ENCODE measurements around the gene ARHGEF39.

Gene ARHGEF39

DNA sequence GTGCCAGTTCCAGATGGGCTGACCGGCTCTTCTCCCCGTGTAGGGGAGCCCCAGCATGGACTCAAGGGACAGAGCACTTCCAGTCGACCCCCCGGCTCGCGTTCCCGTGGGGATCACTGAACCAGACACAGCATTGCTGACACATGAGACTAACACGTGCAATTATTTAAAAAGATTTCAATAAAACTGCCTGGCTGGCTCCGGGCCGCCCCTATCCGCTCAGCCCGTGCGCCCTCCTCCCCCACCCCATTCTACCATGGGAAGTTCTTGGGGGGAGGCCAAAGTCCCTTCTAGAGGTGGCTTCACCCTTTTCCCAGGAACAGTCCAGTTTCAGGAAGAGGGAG is 55.2 kb downstream of the ARHGEF39 start:
- H3K36me3 Mint-ChIP-seq = no peaks in the 10 kb centered on the region

More for the DNA sequence above, 55.2 kb downstream of the ARHGEF39 start:
- Mint-ChIP-seq H3K4me3 (no peak overlapping the region), H3K9me3 (no peaks in the 10 kb centered on the region), H3K4me1 (peaks cover 23% of the 10 kb centered on the region), H3K27ac (no peak overlapping the region), H3K27me3 (no peaks in the 10 kb centered on the region)
